Body of pancreas (tissue), 4 donors: ENCODE data around the gene ZFHX3.

Experiments
- CTCF ChIP-seq, 7 experiments: fragments of 450-650 bp in 4 of 7; fragments of 200-600 bp in 3 of 7; sonication (generic) in 3 of 7; IDR thresholded peaks; one replicate each; pipeline ENCODE4 v1.5.1; 2016 to 2019; ENCODE audit warnings: antibody characterized with exemption in 7 of 7
- POLR2A ChIP-seq, 3 donors: fragments of 450-650 bp; IDR thresholded peaks; one replicate each; pipeline ENCODE4 v1.6.1; 2016; ENCODE audit warnings: antibody characterized with exemption in 3 of 3, mild to moderate bottlenecking in 2 of 3

- TF ChIP-seq CTCF (IDR thresholded peaks at IDR 0.05), result no peak
- TF ChIP-seq POLR2A (IDR thresholded peaks at IDR 0.05), result peak in 1 of 3 donors; percentile 9
These were observed 120.5 kb downstream of the ZFHX3 start for GRCh38 chr16:72927199-72928089.
